Coronary artery (tissue), 2 donors: ENCODE data around the gene BCAR3.
"Not testable (repeated sequence)": the region's sequence is repeated elsewhere in the genome, so short reads cannot be mapped to it uniquely, and the experiment has no call there.

Experiments used
- DNase-seq: peaks from one replicate; pipeline ENCODE4 v3.0.0-alpha.2; 2017; ENCODE audit warnings: low spot score
- H3K27ac ChIP-seq, 2 donors: fragments of 200-600 bp; sonication (generic); one replicate each; pipeline ENCODE4 v1.5.1; 2016 to 2019
- H3K4me3 ChIP-seq: fragments of 200-600 bp; sonication (generic); 2 replicates; pipeline ENCODE4 v1.5.1; 2016; ENCODE audit warnings: mild to moderate bottlenecking, moderate library complexity
- CTCF ChIP-seq: fragments of 200-600 bp; sonication (generic); IDR thresholded peaks from one replicate; pipeline ENCODE4 v1.5.1; 2019; ENCODE audit warnings: antibody characterized with exemption

The BCAR3 gene

DNA sequence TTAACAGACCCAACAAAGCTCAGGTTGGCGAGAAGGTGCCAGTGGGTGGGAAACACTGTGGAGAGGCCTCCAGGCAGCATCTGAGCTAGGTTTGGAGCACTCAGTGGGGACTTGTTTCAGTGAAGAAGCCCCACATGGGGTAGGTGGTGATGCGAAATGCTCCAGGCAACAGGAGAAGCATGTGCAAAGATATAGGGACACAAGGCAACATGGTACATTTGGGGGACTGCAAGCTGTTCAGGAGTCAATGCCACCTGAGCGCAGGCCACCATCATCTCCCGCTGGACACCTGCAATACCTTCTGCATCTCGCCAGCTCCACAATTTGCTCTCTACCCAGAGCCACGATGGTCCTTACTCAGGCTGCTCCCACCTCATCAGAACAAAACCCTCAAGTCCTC, 28.0 kb downstream of the BCAR3 start:
- TF ChIP-seq CTCF, result no peak
- DNase-seq, result no peak
- Histone ChIP-seq H3K4me3 (no peak overlapping the region), H3K27ac (no peak overlapping the region)

DNA sequence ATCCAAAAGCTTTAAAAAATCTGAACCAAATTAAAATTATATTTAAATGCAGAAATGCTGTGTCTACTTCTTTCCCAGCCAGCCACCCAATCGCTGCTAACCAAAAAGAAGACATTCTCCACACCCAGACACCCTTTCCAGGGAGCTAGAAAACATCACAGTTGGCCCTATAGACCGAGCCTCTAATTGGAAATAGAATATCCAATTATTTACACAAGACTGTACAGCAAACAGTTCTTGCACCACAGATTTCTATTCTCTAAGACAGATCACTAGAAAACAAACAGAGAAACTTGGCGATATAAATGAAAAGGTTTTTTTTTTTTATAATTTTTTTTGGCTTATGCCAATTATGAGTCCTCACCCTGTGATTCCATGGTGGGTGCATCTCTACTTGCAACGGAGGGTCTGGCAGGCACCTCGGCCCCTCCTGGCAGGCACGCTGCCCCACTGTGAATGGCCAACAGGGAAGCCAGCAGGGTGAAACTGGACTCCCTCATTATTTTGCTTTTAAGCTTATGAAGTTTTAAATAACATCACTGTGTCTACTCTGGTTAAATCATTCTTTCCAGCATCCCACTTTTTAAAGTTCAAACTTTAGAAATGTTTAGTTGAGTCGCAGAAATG, 29.2 kb downstream of the BCAR3 start:
- Histone ChIP-seq H3K4me3 (no peak overlapping the region), H3K27ac (no peak overlapping the region)
- TF ChIP-seq CTCF, result no peak
- no peak for DNase-seq

DNA sequence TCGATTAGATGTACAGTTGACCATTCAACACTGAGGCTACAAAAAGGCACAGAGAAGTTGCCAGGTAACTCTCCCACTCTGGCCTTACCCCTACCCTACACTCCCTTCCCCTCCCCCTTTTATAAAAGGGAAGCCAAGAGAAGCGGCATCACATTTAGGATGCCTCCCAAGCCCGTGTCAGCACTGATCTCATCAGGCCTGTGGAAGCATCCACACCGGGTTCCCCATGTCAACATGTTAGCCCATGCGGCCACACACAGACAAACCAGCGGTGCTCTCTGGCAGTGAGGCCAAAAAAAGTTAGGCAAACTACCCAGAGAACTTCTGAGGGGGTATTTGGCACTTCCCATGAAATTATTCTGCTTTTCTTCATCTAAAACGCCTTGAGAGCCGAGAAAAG, 29.9 kb downstream of the BCAR3 start:
- no peak for DNase-seq
- TF ChIP-seq CTCF, result no peak
- Histone ChIP-seq H3K27ac (peak overlapping the region in 1 of 2 donors; percentile 49), H3K4me3 (no peak overlapping the region)

DNA sequence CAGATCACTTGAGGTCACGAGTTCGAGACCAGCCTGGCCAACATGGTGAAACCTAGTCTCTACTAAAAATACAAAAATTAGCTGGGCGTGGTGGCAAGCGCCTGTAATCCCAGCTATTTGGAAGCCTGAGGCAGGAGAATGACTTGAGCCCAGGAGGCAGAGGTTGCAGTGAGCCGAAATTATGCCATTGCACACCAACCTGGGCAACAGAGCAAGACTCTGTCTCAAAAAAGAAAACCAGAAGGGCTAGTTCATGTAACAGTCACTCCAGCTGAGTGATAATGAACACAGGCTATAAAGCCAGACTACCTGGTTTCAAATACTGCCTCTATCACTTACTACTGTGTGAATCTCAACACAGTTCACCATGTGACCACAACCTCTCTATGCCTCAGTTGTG, 31.5 kb downstream of the BCAR3 start:
- not testable (repeated sequence) for H3K27ac ChIP-seq, H3K4me3 ChIP-seq, DNase-seq

- no peak for DNase-seq
Observed at GRCh38 chr1:93649231-93649630, 32.4 kb downstream of the BCAR3 start.

GRCh38 chr1:93648656-93649055, 33.0 kb downstream of the BCAR3 start:
- DNase-seq, result no peak
- Histone ChIP-seq H3K4me3 (no peak overlapping the region), H3K27ac (no peak overlapping the region)
- no peak for TF ChIP-seq CTCF

More at GRCh38 chr1:93649231-93649630, 32.4 kb downstream of the BCAR3 start:
- H3K27ac ChIP-seq, result no peak overlapping the region
- TF ChIP-seq CTCF, result no peak
- no peak overlapping the region for H3K4me3 ChIP-seq

GRCh38 chr1:93641527-93641926, 40.1 kb downstream of the BCAR3 start:
- TF ChIP-seq CTCF, result no peak
- Histone ChIP-seq H3K4me3 (no peak overlapping the region), H3K27ac (peak overlapping the region; percentile 42 to 45)
- DNase-seq, result no peak
